Gastrocnemius medialis (tissue), 4 donors: ENCODE measurements around the gene ZBTB7C.

ENCODE experiments used
- POLR2A ChIP-seq, 2 donors: fragments of 450-650 bp; IDR thresholded peaks; one replicate each; pipeline ENCODE4 v1.6.1; 2017; ENCODE audit warnings: antibody characterized with exemption in 2 of 2, mild to moderate bottlenecking in 2 of 2, moderate library complexity in 2 of 2
- TF ChIP-seq, protein P1 (sequence below), 5 experiments: fragments of 450-650 bp in 3 of 5; fragments of 200-600 bp in 2 of 5; sonication (generic) in 2 of 5; IDR thresholded peaks in 4 of 5; conservative IDR thresholded peaks in 1 of 5; 1 replicate in 4 of 5; 2 replicates in 1 of 5; pipeline ENCODE4 v1.5.1; 2016 to 2019; ENCODE audit warnings: antibody characterized with exemption in 5 of 5, mild to moderate bottlenecking in 3 of 5, moderate library complexity in 3 of 5

DNA sequence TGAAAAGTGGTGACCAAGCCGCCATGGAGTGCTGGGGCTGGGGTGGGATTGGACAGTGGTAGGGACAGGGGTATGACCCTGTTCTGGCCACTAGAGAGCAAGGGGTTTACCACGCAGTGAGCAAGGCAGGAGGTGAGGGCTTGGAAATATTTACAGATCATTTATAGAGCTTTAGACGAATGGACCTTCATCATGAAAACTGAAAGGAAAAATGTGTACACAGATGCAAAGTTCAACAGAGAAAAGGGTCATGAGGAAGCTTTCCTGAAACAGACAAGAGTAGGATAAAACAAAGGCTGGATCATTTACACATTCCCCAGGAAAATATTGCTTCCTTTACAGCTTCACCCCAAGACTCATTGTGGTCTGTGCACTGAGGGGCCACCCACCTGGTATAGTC is 348.2 kb downstream of the ZBTB7C start:
- TF ChIP-seq, protein P1, sequence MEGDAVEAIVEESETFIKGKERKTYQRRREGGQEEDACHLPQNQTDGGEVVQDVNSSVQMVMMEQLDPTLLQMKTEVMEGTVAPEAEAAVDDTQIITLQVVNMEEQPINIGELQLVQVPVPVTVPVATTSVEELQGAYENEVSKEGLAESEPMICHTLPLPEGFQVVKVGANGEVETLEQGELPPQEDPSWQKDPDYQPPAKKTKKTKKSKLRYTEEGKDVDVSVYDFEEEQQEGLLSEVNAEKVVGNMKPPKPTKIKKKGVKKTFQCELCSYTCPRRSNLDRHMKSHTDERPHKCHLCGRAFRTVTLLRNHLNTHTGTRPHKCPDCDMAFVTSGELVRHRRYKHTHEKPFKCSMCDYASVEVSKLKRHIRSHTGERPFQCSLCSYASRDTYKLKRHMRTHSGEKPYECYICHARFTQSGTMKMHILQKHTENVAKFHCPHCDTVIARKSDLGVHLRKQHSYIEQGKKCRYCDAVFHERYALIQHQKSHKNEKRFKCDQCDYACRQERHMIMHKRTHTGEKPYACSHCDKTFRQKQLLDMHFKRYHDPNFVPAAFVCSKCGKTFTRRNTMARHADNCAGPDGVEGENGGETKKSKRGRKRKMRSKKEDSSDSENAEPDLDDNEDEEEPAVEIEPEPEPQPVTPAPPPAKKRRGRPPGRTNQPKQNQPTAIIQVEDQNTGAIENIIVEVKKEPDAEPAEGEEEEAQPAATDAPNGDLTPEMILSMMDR (IDR thresholded peaks at IDR 0.05 in 4 of 5, conservative IDR thresholded peaks at IDR 0.05 in 1 of 5), result no peak
- no peak for TF ChIP-seq POLR2A (IDR thresholded peaks at IDR 0.05)
